Endothelial cell of umbilical vein (primary cell): ENCODE measurements around the gene ACBD3. TPM values are rescaled to one million over a fixed set of nuclear protein-coding genes. Genes with fewer than 3 reads are reported as not detected.

ENCODE experiments used
- BruUV-seq: library from RNA; stranded (reverse); fragments of 400-500 nt; replicated peaks from 2 replicates; lab custom pipeline; 2021; lab: Mats Ljungman, UMichigan
- CTCF ChIA-PET: fragments of 300-600, 350-600 bp; sonication (Branson Sonifier 250); formaldehyde crosslinking; loops from one replicate; lab custom pipeline; 2021; ENCODE audit warnings: antibody characterized with exemption, inconsistent platforms; lab: Charles Lee
- POLR2A ChIA-PET: fragments of 300-600, 350-600 bp; sonication (Branson Sonifier 250); formaldehyde crosslinking; loops from one replicate; lab custom pipeline; 2021; ENCODE audit warnings: antibody characterized with exemption, inconsistent platforms; lab: Charles Lee
- DNase-seq: peaks from one replicate; pipeline ENCODE4 v3.0.0-alpha.2; 2011; ENCODE audit warnings: low read depth, low spot score
- FAIRE-seq: peaks from 2 replicates; lab custom pipeline; 2011; peaks lifted over from hg19 to GRCh38; lab: Jason Lieb, UNC
- H2AFZ ChIP-seq: 2 replicates; pipeline ENCODE4 v1.6.0; 2012; ENCODE audit warnings: low read depth, low read length, control low read depth, inconsistent platforms
- H3K27ac ChIP-seq: 2 replicates; pipeline ENCODE4 v1.5.1; 2011; ENCODE audit warnings: low read depth, mild to moderate bottlenecking, control low read depth, low read length, moderate library complexity; ENCODE audit not compliant: insufficient read depth
- H3K27me3 ChIP-seq, 2 experiments: 2 replicates each; pipeline versions ENCODE4 v1.6.0 to v1.6.1; 2011; ENCODE audit warnings: low read length in 2 of 2, mixed read lengths in 1 of 2; ENCODE audit not compliant: control insufficient read depth in 2 of 2, insufficient read depth in 2 of 2
- H3K36me3 ChIP-seq, 2 experiments: 2 replicates in 1 of 2; 3 replicates in 1 of 2; pipeline ENCODE4 v1.5.1; 2011; ENCODE audit warnings: low read length in 2 of 2, mild to moderate bottlenecking in 1 of 2, moderate library complexity in 1 of 2; ENCODE audit not compliant: control insufficient read depth in 2 of 2, insufficient read depth in 2 of 2; ENCODE audit errors: extremely low read depth in 1 of 2
- H3K4me1 ChIP-seq: 3 replicates; pipeline ENCODE4 v1.5.1; 2011; ENCODE audit warnings: mild to moderate bottlenecking, low read length; ENCODE audit not compliant: control insufficient read depth, insufficient read depth; ENCODE audit errors: extremely low read depth
- H3K4me2 ChIP-seq: 2 replicates; pipeline ENCODE4 v1.6.1; 2011; ENCODE audit warnings: low read length, control low read depth, mixed read lengths; ENCODE audit not compliant: insufficient read depth
- H3K4me3 ChIP-seq, 3 experiments: fragments of 200-600 bp in 1 of 3; sonication (generic), shearing (Covaris generic) in 1 of 3; replicated peaks in 1 of 3; 2 replicates each; pipeline ENCODE4 v1.5.1; 2011 to 2016; ENCODE audit warnings: control low read depth in 3 of 3, low read length in 3 of 3, mild to moderate bottlenecking in 2 of 3, inconsistent platforms in 1 of 3, low read depth in 1 of 3, moderate library complexity in 1 of 3; ENCODE audit not compliant: insufficient read depth in 1 of 3
- H3K79me2 ChIP-seq: 2 replicates; pipeline ENCODE4 v1.6.0; 2012; ENCODE audit warnings: low read length, inconsistent platforms; ENCODE audit not compliant: control insufficient read depth, insufficient read depth
- H3K9ac ChIP-seq: replicated peaks from 2 replicates; pipeline ENCODE3; 2011; ENCODE audit warnings: low read length, control low read depth; ENCODE audit not compliant: insufficient read depth; ENCODE audit errors: extremely low read depth
- H3K9me1 ChIP-seq: replicated peaks from 3 replicates; pipeline ENCODE4 v1.6.0; 2011; ENCODE audit warnings: mild to moderate bottlenecking, low read length; ENCODE audit not compliant: control insufficient read depth, insufficient read depth; ENCODE audit errors: extremely low read depth
- H3K9me3 ChIP-seq: replicated peaks from 2 replicates; pipeline ENCODE4 v1.5.1; 2012; ENCODE audit warnings: low read length, inconsistent platforms; ENCODE audit not compliant: control insufficient read depth, insufficient read depth
- H4K20me1 ChIP-seq: replicated peaks from 2 replicates; pipeline ENCODE3; 2011; ENCODE audit warnings: mild to moderate bottlenecking, low read length; ENCODE audit not compliant: control insufficient read depth, insufficient read depth; ENCODE audit errors: extremely low read depth
- CTCF ChIP-seq, 2 donors: IDR thresholded peaks; 1 replicate in 1 of 2; 2 replicates in 1 of 2; pipeline ENCODE4 v1.5.1; 2011; ENCODE audit warnings: low read length in 2 of 2, mild to moderate bottlenecking in 2 of 2, moderate library complexity in 2 of 2, control low read depth in 1 of 2, inconsistent platforms in 1 of 2, low read depth in 1 of 2; ENCODE audit not compliant: insufficient read depth in 1 of 2; ENCODE audit errors: extremely low read depth in 1 of 2
- JUN ChIP-seq: IDR thresholded peaks from 2 replicates; pipeline ENCODE4 v1.6.1; 2011; ENCODE audit warnings: borderline replicate concordance, low read depth; ENCODE audit not compliant: insufficient read length, insufficient read depth
- MAX ChIP-seq: IDR thresholded peaks from 2 replicates; pipeline ENCODE4 v1.6.1; 2011; ENCODE audit not compliant: insufficient read depth, insufficient read length
- MYC ChIP-seq: IDR thresholded peaks from one replicate; pipeline ENCODE4 v1.6.1; 2011; ENCODE audit warnings: mild to moderate bottlenecking, low read depth, low read length
- dilution Hi-C: fragments of 300-500 bp; cut with MboI; formaldehyde crosslinking; loops from one replicate; pipeline ENCODE4 v1.15.0; 2019; ENCODE audit warnings: low sequenced_read_pairs; ENCODE audit not compliant: extremely low pct_ligation_motif_present
- intact Hi-C: fragments of 100-400 bp; cut with micrococcal nuclease; formaldehyde crosslinking; loops from one replicate; pipeline ENCODE4 v1.10.0; 2022
- polyA plus RNA-seq, 4 experiments: library from polyadenylated mRNA; depleted of rRNA in 3 of 4; stranded (reverse) in 3 of 4; unstranded in 1 of 4; fragments of >200 nt; gene quantifications; 2 replicates each; pipeline versions ENCODE4 v1.2.1 to v1.2.3, GENCODE V29; 2011 to 2012; ENCODE audit warnings: missing spikeins in 1 of 4
- total RNA-seq: library from RNA; stranded (reverse); gene quantifications from 2 replicates; pipeline ENCODE4 v1.2.3, GENCODE V29; 2021

The ACBD3 gene
- total and polyA plus RNA-seq, 2 donors (not counting 3 experiments of a cell fraction or from before 2014, with no cell fraction given): 12.3 to 36.4 TPM

- Histone ChIP-seq H3K9me3 (no peaks in the 10 kb centered on the region), H3K27ac (peak overlapping the region; percentile 66), H3K4me2 (peak overlapping the region; percentile 98), H3K4me1 (peaks cover 12% of the 10 kb centered on the region), H3K4me3 (peak overlapping the region; percentile 68 to 93 (median 70)), H2AFZ (no peak overlapping the region), H3K9me1 (no peaks in the 10 kb centered on the region), H3K79me2 (peaks cover 55% of the 10 kb centered on the region), H3K9ac (peak overlapping the region; percentile 53), H3K27me3 (no peaks in the 10 kb centered on the region), H4K20me1 (no peaks in the 10 kb centered on the region), H3K36me3 (peaks cover 0 to 1% of the 10 kb centered on the region in 2 experiments)
- peak; percentile 48 for DNase-seq
- CTCF ChIA-PET: interaction anchor here (0.7 to 3.4 kb wide), 5 partner anchors 9 to 120 kb away, joined by 3 to 19 read pairs (median 3); no protein-coding TSS in a partner anchor
- POLR2A ChIA-PET: interaction anchor here (0.9 kb wide), 1 partner anchor 18 kb away, joined by 9 read pairs; no protein-coding TSS in a partner anchor
- BruUV-seq: TSS peak; percentile 35
- dilution Hi-C loops (no loop called here), intact Hi-C loops (loop anchor here (1.0 to 5.0 kb wide), 3 partner anchors 123 to 188 kb away; partner anchors contain the start of genes H3-3A, LIN9 and SDE2)
- peak; percentile 59 for FAIRE-seq
- TF ChIP-seq JUN (no peak), CTCF (IDR thresholded peaks at IDR 0.05; ENCODE audit: extremely low read depth in 1 of 2, insufficient read depth in 1 of 2, low read depth in 1 of 2, low read length in 2 of 2) (no peak), MYC (no peak), MAX (no peak)
Measured at GRCh38 chr1:226185141-226186036, 1.2 kb downstream of the ACBD3 start.
